Transverse colon (tissue), 4 donors: ENCODE results near the gene ZNF792. TPM values are rescaled to one million over a fixed set of nuclear protein-coding genes. Genes with fewer than 3 reads are reported as not detected.
A peak's percentile ranks its signal among the peaks of the same experiment; 100 is the strongest.
"Not testable (repeated sequence)": the region's sequence is repeated elsewhere in the genome, so short reads cannot be mapped to it uniquely, and the experiment has no call there.

ENCODE experiments used
- DNase-seq: peaks from one replicate; pipeline ENCODE4 v3.0.0-alpha.2; 2019
- H3K27ac ChIP-seq, 4 donors: fragments of 200-600 bp; sonication (generic); 2 replicates each; pipeline ENCODE4 v1.5.1; 2016 to 2018; ENCODE audit warnings: inconsistent platforms in 4 of 4
- H3K27me3 ChIP-seq: fragments of 200-600 bp; sonication (generic); 2 replicates; pipeline ENCODE4 v1.5.1; 2017; ENCODE audit warnings: inconsistent platforms
- H3K36me3 ChIP-seq, 4 donors: fragments of 200-600 bp; sonication (generic); 2 replicates each; pipeline ENCODE4 v1.5.1; 2017 to 2019; ENCODE audit warnings: inconsistent platforms in 4 of 4
- H3K4me1 ChIP-seq, 4 donors: fragments of 200-600 bp; sonication (generic); 2 replicates each; pipeline ENCODE4 v1.5.1; 2017 to 2020; ENCODE audit warnings: inconsistent platforms in 4 of 4
- H3K4me3 ChIP-seq, 4 donors: fragments of 200-600 bp; sonication (generic); 1 replicate in 1 of 4; 2 replicates in 3 of 4; pipeline versions ENCODE4 v1.5.1 to v1.6.1; 2017 to 2019; ENCODE audit warnings: inconsistent platforms in 4 of 4
- H3K9me3 ChIP-seq, 2 donors: fragments of 200-600 bp; sonication (generic); 2 replicates each; pipeline ENCODE4 v1.5.1; 2017 to 2019; ENCODE audit warnings: inconsistent platforms in 2 of 2
- EP300 ChIP-seq: sonication (generic); formaldehyde crosslinking; IDR thresholded peaks from one replicate; pipeline ENCODE4 v1.6.1; 2017; ENCODE audit warnings: antibody characterized with exemption, low read depth
- POLR2A ChIP-seq: fragments of 450-650 bp; IDR thresholded peaks from one replicate; pipeline ENCODE4 v1.6.1; 2016; ENCODE audit warnings: antibody characterized with exemption, mild to moderate bottlenecking, moderate library complexity
- POLR2AphosphoS5 ChIP-seq, 3 donors: sonication (generic); formaldehyde crosslinking; IDR thresholded peaks; one replicate each; pipeline ENCODE4 v1.6.1; 2016; ENCODE audit warnings: antibody characterized with exemption in 3 of 3
- WGBS, 2 donors: methylation state at CpG; one replicate each; pipeline ENCODE4 v1.1.5; 2018; ENCODE audit warnings: low coverage in 1 of 2; 5-methylcytosine and 5-hydroxymethylcytosine counted together
- in situ Hi-C, 4 donors: fragments of 200-750 bp; cut with MboI; loops; one replicate each; pipeline versions ENCODE4 v1.15.0 to v1.15.1; 2017; ENCODE audit warnings: low sequenced_read_pairs in 3 of 4, low pct_ligation_motif_present in 1 of 4, low pct_unique_long_range_greater_than_20kb in 1 of 4
- intact Hi-C: fragments of 100-400 bp; cut with DNase I; formaldehyde crosslinking; loops from one replicate; pipeline ENCODE4 v1.15.1; 2023; ENCODE audit warnings: low total_unique reads
- total RNA-seq, 4 donors: library from RNA; depleted of rRNA; stranded (reverse); fragments of >200 nt; gene quantifications; one replicate each; pipeline ENCODE4 v1.1.0, GENCODE V29; 2016
- TF ChIP-seq, protein P1 (sequence below), 5 experiments: fragments of 200-600 bp in 3 of 5; fragments of 450-650 bp in 2 of 5; sonication (generic) in 3 of 5; IDR thresholded peaks; 1 replicate in 2 of 5; 2 replicates in 3 of 5; pipeline ENCODE4 v1.5.1; 2016 to 2017; ENCODE audit warnings: antibody characterized with exemption in 5 of 5, inconsistent platforms in 3 of 5, mild to moderate bottlenecking in 2 of 5, moderate library complexity in 1 of 5

ZNF792 gene
- total RNA-seq, 4 donors from 2014 or later = 3.4 to 8.4 (median 6.5) TPM

DNA sequence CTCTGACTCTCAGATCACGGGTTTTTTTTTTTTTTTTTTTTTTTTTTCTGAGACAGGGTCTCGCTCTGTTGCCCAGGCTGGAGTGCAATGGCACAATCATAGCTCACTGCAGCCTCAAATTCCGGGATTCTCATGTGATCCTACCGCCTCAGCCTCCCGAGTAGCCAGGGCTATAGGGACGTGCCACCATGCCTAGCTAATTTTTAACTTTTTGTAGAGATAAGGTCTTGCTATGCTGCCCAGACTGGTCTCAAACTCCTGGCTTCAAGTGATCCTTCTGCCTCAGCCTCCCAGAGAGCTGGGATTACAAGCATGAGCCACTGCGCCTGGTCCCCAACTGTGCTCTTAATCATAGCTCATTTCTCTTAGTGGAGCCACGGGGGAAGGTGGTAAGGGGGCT lies 31.5 kb upstream of the ZNF792 start:
- Histone ChIP-seq H3K36me3 (no peaks in the 10 kb centered on the region), H3K9me3 (no peaks in the 10 kb centered on the region), H3K4me3 (no peak overlapping the region), H3K4me1 (peaks cover 12 to 55% (median 29%) of the 10 kb centered on the region in 4 donors), H3K27me3 (no peaks in the 10 kb centered on the region), H3K27ac (peak overlapping the region; percentile 62 to 68 (median 63))
- TF ChIP-seq POLR2AphosphoS5 (IDR thresholded peaks at IDR 0.05) (no peak), EP300 (no peak), POLR2A (no peak)
- TF ChIP-seq, protein P1, sequence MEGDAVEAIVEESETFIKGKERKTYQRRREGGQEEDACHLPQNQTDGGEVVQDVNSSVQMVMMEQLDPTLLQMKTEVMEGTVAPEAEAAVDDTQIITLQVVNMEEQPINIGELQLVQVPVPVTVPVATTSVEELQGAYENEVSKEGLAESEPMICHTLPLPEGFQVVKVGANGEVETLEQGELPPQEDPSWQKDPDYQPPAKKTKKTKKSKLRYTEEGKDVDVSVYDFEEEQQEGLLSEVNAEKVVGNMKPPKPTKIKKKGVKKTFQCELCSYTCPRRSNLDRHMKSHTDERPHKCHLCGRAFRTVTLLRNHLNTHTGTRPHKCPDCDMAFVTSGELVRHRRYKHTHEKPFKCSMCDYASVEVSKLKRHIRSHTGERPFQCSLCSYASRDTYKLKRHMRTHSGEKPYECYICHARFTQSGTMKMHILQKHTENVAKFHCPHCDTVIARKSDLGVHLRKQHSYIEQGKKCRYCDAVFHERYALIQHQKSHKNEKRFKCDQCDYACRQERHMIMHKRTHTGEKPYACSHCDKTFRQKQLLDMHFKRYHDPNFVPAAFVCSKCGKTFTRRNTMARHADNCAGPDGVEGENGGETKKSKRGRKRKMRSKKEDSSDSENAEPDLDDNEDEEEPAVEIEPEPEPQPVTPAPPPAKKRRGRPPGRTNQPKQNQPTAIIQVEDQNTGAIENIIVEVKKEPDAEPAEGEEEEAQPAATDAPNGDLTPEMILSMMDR (IDR thresholded peaks at IDR 0.05) = no peak
- DNase-seq = no peak
- intact Hi-C loops = no loop called here
- in situ Hi-C loops = no loop called here
- WGBS, 2 donors = 62 to 68% methylated on average over 6 to 8 of the region's 8 CpGs

DNA sequence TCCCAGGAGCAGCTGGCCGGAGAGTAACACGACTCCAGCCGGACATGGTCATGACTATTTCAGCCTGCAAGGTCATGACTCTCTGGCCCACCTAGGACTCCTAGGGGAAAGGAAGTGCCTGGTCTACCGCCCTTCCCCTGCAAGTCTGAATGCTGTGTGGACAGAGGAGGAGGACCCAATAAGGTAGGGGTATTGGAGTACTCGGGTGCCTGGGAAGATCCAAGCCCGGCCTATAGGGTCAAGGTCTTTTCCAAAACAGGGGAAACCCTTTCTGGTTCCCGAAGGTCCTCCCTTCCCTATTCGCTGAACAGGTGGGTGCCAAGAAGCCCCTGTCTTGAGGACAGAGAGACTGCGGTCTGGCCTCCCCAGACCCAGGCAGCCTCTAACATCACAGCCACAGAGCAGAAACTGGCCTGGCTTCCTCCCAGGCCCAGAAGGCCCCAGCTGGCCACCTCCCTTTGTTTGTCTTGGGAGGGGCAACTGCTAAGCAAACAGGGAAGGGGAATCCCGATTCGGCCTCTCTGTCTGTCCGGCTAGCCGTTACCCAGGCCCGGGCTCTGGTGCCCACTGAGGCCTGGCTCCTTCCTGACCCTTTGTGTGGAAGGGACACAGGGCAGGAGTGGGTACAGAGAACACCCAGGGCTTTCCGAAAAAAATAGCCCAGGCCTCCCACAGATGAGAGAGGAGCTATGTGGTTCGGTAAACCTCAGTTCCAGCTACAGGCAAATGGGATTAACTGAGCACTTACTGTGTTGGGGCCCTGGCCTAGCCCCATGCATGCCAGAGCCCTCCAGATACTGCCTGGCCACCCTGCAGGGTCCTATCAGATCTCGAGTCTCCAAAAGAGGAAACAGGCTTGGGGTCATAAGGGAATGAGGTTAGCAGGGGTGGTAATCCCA lies 30.9 kb upstream of the ZNF792 start:
- no peaks in the 10 kb centered on the region for H3K27me3 ChIP-seq
- peak in 1 of 3 donors; percentile 36 for TF ChIP-seq POLR2AphosphoS5 (IDR thresholded peaks at IDR 0.05)
- no peak for TF ChIP-seq POLR2A
- TF ChIP-seq, protein P1 (IDR thresholded peaks at IDR 0.05) = no peak
- peak; percentile 65 for DNase-seq
- intact Hi-C loops (no loop called here), in situ Hi-C loops (no loop called here)
- H3K4me1 ChIP-seq = peaks cover 12 to 54% (median 28%) of the 10 kb centered on the region in 4 donors
- H3K4me3 ChIP-seq = no peak overlapping the region
- no peaks in the 10 kb centered on the region for H3K9me3 ChIP-seq
- H3K36me3 ChIP-seq = no peaks in the 10 kb centered on the region
- H3K27ac ChIP-seq = peak overlapping the region; percentile 62 to 68 (median 63)
- 36 to 75% methylated on average over 2 to 17 of the region's 17 CpGs for WGBS, 2 donors

DNA sequence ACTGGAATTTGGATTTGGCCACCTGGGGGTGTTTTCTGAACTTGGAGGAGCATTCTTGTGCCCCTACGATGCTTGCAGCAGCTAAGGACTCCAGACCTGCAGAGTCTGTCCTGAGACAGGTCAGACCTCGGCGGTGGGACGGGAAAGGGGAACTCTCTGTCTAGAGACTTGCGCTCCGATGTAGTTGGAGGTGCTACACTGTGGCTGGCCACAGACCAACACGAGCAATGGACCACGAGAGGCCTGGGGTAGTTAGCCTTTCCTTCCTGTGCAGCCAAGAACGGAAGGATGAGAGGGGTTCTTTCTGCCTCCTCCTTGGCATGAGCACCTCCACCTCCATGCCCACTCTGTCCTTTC lies 30.2 kb upstream of the ZNF792 start:
- peaks cover 9 to 48% (median 22%) of the 10 kb centered on the region in 4 donors for H3K4me1 ChIP-seq
- 45 to 80% methylated on average over 7 to 9 of the region's 9 CpGs for WGBS, 2 donors
- TF ChIP-seq POLR2AphosphoS5 (IDR thresholded peaks at IDR 0.05) (no peak), POLR2A (no peak), EP300 (no peak)
- TF ChIP-seq, protein P1 (IDR thresholded peaks at IDR 0.05) = no peak
- intact Hi-C loops = no loop called here
- H3K36me3 ChIP-seq = no peaks in the 10 kb centered on the region
- DNase-seq = no peak
- H3K27me3 ChIP-seq = no peaks in the 10 kb centered on the region
- peak overlapping the region; percentile 62 to 68 (median 63) for H3K27ac ChIP-seq
- no peaks in the 10 kb centered on the region for H3K9me3 ChIP-seq
- H3K4me3 ChIP-seq = no peak overlapping the region
- in situ Hi-C loops = no loop called here

DNA sequence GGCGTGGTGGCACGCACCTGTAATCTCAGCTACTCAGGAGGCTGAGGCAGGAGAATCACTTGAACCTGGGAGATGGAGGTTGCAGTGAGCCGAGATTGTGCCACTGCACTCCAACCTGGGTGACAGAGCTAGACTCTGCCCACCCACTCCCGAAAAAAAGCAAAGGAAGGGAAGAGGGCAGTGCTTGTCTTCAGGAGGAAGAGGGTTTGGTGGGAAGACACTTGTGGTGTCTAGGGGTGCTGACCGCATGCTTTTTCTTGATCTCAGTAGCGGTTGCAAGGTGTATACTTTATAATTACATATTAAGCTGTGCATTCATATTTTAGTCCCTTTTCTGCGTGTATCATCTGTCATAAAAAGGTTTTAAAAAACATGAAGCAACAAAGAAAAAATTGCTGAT lies 28.6 kb upstream of the ZNF792 start:
- intact Hi-C loops, H3K27me3 ChIP-seq, H3K9me3 ChIP-seq, DNase-seq, H3K36me3 ChIP-seq, in situ Hi-C loops, H3K27ac ChIP-seq, H3K4me3 ChIP-seq: not testable (repeated sequence)
- H3K4me1 ChIP-seq = peaks cover 4 to 35% (median 17%) of the 10 kb centered on the region in 4 donors
- WGBS, 2 donors = 79 to 91% methylated on average over 3 to 7 of the region's 7 CpGs
